Subcutaneous adipose tissue (tissue), 4 donors: ENCODE results near the gene FBL. TPM values are rescaled to one million over a fixed set of nuclear protein-coding genes. Genes with fewer than 3 reads are reported as not detected.

ENCODE experiments used
- CTCF ChIP-seq: fragments of 450-650 bp; IDR thresholded peaks from one replicate; pipeline ENCODE4 v1.5.1; 2016; ENCODE audit warnings: low read depth, mild to moderate bottlenecking, control low read depth, antibody characterized with exemption, moderate library complexity
- total RNA-seq, 4 donors: library from RNA; depleted of rRNA; stranded (reverse); fragments of >200 nt; gene quantifications; one replicate each; pipeline ENCODE4 v1.1.0, GENCODE V29; 2016

FBL gene
- total RNA-seq, 4 donors from 2014 or later, result 101 to 168 (median 104) TPM

GRCh38 chr19:39816287-39817048 lies 29.7 kb downstream of the FBL start:
- no peak for TF ChIP-seq CTCF

- no peak for TF ChIP-seq CTCF
Measured at GRCh38 chr19:39814595-39814994, 31.6 kb downstream of the FBL start.

GRCh38 chr19:39813264-39813993 lies 32.8 kb downstream of the FBL start:
- no peak for TF ChIP-seq CTCF

- TF ChIP-seq CTCF, result no peak
Measured at GRCh38 chr19:39811064-39811463, 35.1 kb downstream of the FBL start.

- no peak for TF ChIP-seq CTCF
Measured at GRCh38 chr19:39810424-39810823, 35.8 kb downstream of the FBL start.

- no peak for TF ChIP-seq CTCF
Measured at GRCh38 chr19:39809368-39809767, 36.8 kb downstream of the FBL start.

GRCh38 chr19:39807846-39808364 lies 38.3 kb downstream of the FBL start:
- no peak for TF ChIP-seq CTCF
